ENCODE results near the gene POU5F1. TPM values are rescaled to one million over a fixed set of nuclear protein-coding genes. Genes with fewer than 3 reads are reported as not detected.

The POU5F1 gene
- total and polyA plus RNA-seq, 9 of the 15 experiments (the other 6 are each of a cell fraction or from before 2014, with no cell fraction given) = 0.06 to 2.0 (median 0.10) TPM; not detected in 6

- ChIA-PET CTCF (ENCODE audit: low intra/inter-chr PET ratio) (interaction anchor here (0.6 kb wide), 1 partner anchor 148 kb away, joined by 3 read pairs; no protein-coding TSS in a partner anchor), POLR2A (interaction anchor here (0.6 to 1.9 kb wide), 10 partner anchors 8 to 1033 kb away, joined by 3 to 7 read pairs (median 4); no protein-coding TSS in a partner anchor)
- BruUV-seq (replicated peaks) = TSS peak; percentile 59
- FAIRE-seq = peak; percentile 72
- peaks cover 17 to 30% of the 10 kb centered on the region in 2 experiments; a peak in 4 of 5 replicates for H3K4me1 ChIP-seq (replicated peaks in 1 of 2; ENCODE audit: control insufficient read depth in 2 of 2, insufficient read depth in 2 of 2, low read length in 2 of 2)
- peak; percentile 14 for ATAC-seq
- in situ Hi-C loops (cut with MboI) (no loop called here), intact Hi-C loops (cut with micrococcal nuclease) (loop anchor here (2.0 kb wide), 1 partner anchor 22 kb away; no protein-coding TSS in a partner anchor)
- peak overlapping the region; percentile 96 for H2AFZ ChIP-seq (ENCODE audit: low read depth, low read length)
- H4K20me1 ChIP-seq (replicated peaks; ENCODE audit: control insufficient read depth, insufficient read depth, low read length) = no peaks in the 10 kb centered on the region; the same call in 1 of the 2 replicates
- peak overlapping the region; percentile 75 for H3K4me3 ChIP-seq
- no peaks in the 10 kb centered on the region for H3K27me3 ChIP-seq (ENCODE audit: control insufficient read depth in 2 of 2, insufficient read depth in 2 of 2, low read length in 2 of 2)
- peak; percentile 52 to 75 (median 64) for DNase-seq (ENCODE audit: extremely low read depth in 1 of 4, low spot score in 3 of 4)
- peak overlapping the region; percentile 92 for H3K4me2 ChIP-seq (ENCODE audit: insufficient read depth, low read length)
- H3K9me1 ChIP-seq (ENCODE audit: control insufficient read depth, insufficient read depth, low read length) = no peaks in the 10 kb centered on the region
- H3K36me3 ChIP-seq (ENCODE audit: control insufficient read depth, insufficient read depth, low read length) = peaks cover 44% of the 10 kb centered on the region; the same call in 2 of the 3 replicates
- peak overlapping the region; percentile 81 to 96 for H3K9ac ChIP-seq (ENCODE audit: insufficient read depth in 1 of 2, low read depth in 2 of 2, low read length in 2 of 2)
- WGBS (ENCODE audit: insufficient coverage, low coverage, missing lambda C conversion rate) = 22% methylated on average over 35 of the region's 35 CpGs
- no peaks in the 10 kb centered on the region for H3K9me3 ChIP-seq (replicated peaks; ENCODE audit: control insufficient read depth, insufficient read depth, low read depth, low read length)
- H3K79me2 ChIP-seq (ENCODE audit: control insufficient read depth, insufficient read depth, low read length) = peaks cover 24% of the 10 kb centered on the region; the same call in 2 of the 3 replicates
- H3K27ac ChIP-seq (ENCODE audit: extremely low read depth, low read depth, low read length) = peak overlapping the region; percentile 53
- TF ChIP-seq THAP7 (CRISPR knock-in tag; IDR thresholded peaks at IDR 0.05) (no peak), FOXP1 (CRISPR knock-in tag; IDR thresholded peaks at IDR 0.05) (no peak), POLR2AphosphoS2 (IDR thresholded peaks at IDR 0.05; ENCODE audit: low read length) (no peak), TAF9B (IDR thresholded peaks at IDR 0.05; ENCODE audit: partially characterized antibody) (no peak), EGR1 (conservative IDR thresholded peaks at IDR 0.05) (peak; percentile 26; the same call in 1 of the 2 replicates), ZBTB2 (IDR thresholded peaks at IDR 0.05) (0 out of 2 replicates have a peak, but pooled peaks have one; percentile 33), ZBTB7A (IDR thresholded peaks at IDR 0.05; ENCODE audit: borderline replicate concordance, control insufficient read depth, low read depth, low read length) (0 out of 2 replicates have a peak, but pooled peaks have one; percentile 59), RB1 (IDR thresholded peaks at IDR 0.05; ENCODE audit: low read depth) (0 out of 2 replicates have a peak, but pooled peaks have one; percentile 31), NR2C1 (IDR thresholded peaks at IDR 0.05) (no peak), NR2C1 (tag; IDR thresholded peaks at IDR 0.05) (no peak), U2AF1 (optimal IDR thresholded peaks at IDR 0.05; ENCODE audit: low read depth, low read length) (no peak), NKRF (IDR thresholded peaks at IDR 0.05; ENCODE audit: borderline replicate concordance) (no peak), POLR2B (IDR thresholded peaks at IDR 0.05; ENCODE audit: low read depth, partially characterized antibody) (no peak), BCOR (IDR thresholded peaks at IDR 0.05) (no peak), SMAD1 (IDR thresholded peaks at IDR 0.05; ENCODE audit: low read depth, low read length, partially characterized antibody) (no peak), TBL1XR1 (IDR thresholded peaks at IDR 0.05; ENCODE audit: low read length in 2 of 2) (no peak), NUFIP1 (IDR thresholded peaks at IDR 0.05; ENCODE audit: partially characterized antibody) (no peak), PHF20 (IDR thresholded peaks at IDR 0.05; ENCODE audit: partially characterized antibody) (no peak)
These were observed 11.3 kb downstream of the POU5F1 start for GRCh38 chr6:31158863-31159855.
